ENCODE measurements around the gene USP13.

GRCh38 chr3:179772297-179772696 lies 119.5 kb downstream of the USP13 start:
- TF ChIP-seq CTCF (IDR thresholded peaks at IDR 0.05) (no peak), POLR2A (IDR thresholded peaks at IDR 0.05) (no peak)
